C4-2B (cell line): ENCODE data around the gene ZNF541.

Experiments used
- ZFX ChIP-seq: fragments of 450-650 bp; IDR thresholded peaks from 2 replicates; pipeline ENCODE4 v1.6.1; 2017
- TF ChIP-seq, protein P1 (sequence below): fragments of 450-650 bp; conservative IDR thresholded peaks from 2 replicates; pipeline ENCODE4 v1.5.1; 2017; ENCODE audit warnings: mild to moderate bottlenecking

DNA sequence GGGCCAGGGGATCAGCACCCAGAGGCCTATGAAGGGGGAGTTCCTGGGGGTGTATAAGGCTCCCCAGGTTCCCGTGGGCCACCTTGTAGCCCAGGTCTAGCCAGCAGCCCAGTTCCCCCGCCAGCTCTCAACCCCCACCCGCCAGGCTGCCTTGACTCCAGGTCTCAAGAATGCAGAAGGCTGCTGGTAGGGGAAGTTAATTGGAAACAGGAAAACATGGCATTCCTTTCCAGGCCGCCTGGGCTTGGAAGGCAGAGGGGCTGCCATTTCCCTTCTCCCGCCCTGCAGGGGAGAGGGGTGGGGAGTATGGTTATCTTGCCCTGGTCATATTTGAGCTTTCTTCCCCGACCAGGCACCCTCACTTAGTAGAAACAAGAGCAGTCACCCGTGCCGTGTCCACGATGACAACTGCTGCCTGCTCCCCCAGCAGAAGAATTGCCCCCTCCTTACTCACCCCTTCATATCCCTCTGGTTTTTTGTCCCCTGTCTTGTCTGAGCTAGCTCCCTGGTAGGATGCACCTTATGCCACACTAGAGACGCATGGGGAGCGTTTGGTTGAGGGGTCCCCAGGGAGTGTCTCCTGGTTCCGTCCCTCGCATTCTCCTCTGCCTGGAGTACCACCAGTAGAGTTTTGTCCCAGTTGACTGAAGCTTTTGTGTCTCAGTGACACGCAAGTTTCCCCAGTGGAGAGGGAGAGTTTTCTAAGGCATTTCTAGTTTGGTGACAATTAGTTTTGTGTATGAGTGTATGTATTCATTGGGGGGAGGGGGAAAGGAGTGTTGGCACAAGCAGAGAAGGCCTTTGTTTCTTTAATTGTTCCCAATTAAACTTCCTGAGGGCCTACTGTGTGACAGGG, 40.4 kb upstream of the ZNF541 start:
- TF ChIP-seq, protein P1, sequence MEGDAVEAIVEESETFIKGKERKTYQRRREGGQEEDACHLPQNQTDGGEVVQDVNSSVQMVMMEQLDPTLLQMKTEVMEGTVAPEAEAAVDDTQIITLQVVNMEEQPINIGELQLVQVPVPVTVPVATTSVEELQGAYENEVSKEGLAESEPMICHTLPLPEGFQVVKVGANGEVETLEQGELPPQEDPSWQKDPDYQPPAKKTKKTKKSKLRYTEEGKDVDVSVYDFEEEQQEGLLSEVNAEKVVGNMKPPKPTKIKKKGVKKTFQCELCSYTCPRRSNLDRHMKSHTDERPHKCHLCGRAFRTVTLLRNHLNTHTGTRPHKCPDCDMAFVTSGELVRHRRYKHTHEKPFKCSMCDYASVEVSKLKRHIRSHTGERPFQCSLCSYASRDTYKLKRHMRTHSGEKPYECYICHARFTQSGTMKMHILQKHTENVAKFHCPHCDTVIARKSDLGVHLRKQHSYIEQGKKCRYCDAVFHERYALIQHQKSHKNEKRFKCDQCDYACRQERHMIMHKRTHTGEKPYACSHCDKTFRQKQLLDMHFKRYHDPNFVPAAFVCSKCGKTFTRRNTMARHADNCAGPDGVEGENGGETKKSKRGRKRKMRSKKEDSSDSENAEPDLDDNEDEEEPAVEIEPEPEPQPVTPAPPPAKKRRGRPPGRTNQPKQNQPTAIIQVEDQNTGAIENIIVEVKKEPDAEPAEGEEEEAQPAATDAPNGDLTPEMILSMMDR: no peak
- no peak for TF ChIP-seq ZFX
